NCI-H187 treated with DMSO at 0.1 percent for 48 hours (cell line): ENCODE data around the gene AUP1.
"Not testable (repeated sequence)": the region's sequence is repeated elsewhere in the genome, so short reads cannot be mapped to it uniquely, and the experiment has no call there.

Source experiments
- DNase-seq: peaks from one replicate; lab custom pipeline; 2025; lab: John Stamatoyannopoulos, UW

Gene AUP1

DNA sequence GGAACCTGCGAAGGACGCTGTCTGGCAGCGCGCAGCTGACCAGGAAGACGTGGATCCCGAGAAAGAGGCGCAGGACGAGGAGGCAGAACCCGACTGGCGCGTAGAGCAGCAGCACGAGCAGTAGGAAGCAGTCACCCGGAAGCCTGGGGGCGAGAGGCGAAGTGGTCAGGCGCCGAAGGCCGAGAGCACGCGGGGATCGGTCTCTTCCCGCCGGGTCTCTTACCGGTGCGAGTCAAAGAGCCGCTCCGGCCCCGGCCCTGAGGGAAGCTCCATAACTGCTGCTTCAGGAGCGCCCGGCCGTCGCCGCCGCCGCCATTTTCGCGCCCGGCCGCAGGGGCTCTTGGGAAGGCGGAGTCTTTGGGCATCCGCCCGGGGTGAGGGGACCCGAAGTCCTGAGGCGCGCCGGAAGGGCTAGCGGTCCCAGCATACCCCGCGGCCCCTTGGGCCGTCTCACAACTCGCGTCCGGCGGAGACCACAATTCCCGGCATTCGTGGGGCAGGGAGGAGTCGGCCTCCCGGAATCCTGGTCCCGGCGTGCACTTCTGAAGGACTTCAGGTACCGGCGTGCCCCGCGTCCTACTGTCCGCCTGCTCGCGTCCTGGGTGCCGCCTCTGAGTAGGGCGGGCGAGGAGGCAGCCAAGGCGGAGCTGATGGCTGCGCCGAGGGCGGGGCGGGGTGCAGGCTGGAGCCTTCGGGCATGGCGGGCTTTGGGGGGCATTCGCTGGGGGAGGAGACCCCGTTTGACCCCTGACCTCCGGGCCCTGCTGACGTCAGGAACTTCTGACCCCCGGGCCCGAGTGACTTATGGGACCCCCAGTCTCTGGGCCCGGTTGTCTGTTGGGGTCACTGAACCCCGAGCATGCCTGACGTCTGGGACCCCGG, at the start of gene AUP1, which contains the start of gene HTRA2:
Gene AUP1, minus strand, starts transcription at position 350 of the 882 bp plus-strand sequence. Its CDS starts 77 bp downstream, at position 273.
Gene HTRA2, plus strand, starts transcription at position 577 of the 882 bp plus-strand sequence. Its CDS starts 74 bp downstream, at position 651.
- peak; percentile 55 for DNase-seq

DNA sequence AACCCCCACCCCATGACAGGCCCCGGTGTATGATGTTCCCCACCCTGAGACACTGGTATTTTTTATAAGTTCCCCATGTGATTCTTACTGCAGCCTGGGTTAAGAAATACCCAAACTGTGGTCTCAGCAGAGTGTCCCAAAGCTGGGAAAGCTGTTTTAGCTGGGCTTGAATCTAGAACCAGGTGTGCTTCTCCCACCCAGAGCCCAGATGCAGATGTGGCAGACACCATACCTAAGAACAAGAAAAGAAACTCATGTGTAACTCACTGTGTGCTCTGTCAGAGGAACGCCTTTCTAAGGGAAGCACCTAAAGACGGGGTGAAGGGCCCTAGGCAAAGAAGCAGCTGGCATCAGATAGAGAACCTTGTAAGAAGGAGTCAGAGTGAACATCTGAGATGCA, 48.9 kb upstream of the AUP1 start:
- DNase-seq = no peak

DNA sequence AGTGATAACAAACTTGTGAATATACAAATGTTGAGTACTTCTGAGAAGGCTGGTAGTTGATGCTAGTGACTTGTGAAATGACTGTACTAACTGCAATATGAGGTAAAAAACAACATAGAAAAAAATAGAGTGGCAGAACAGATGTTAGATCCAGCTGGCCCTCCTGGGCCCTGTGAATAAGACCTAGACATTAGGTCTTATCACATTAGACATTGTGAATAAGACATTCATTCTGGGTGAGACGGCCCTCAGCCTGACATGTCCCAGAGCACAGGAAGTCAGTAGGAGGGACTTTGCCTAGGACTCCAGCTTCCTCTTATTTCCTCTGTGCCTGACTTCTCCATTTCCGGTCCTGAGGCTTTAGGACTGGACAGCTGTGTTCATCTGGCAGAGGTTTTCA, 47.9 kb upstream of the AUP1 start:
- no peak for DNase-seq

DNA sequence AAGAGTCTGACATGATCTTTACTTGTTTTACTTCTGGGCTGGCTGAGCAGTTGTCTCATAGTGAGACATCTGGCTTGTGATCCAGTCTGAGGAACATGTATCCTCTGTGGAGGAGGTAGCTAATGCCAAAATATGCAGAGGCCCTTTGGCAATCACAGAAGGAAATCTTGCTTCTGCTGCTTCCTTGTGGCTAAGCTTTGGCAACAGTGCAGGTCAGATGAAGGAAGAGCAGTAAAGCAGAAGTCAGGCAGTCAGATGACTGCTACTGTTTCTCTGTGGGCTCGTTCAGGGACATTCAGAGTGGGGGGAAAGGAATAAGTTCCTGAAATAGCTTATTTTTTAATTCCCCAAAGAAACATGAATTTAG, 47.3 kb upstream of the AUP1 start:
- DNase-seq = no peak

- DNase-seq = peak; percentile 19
These were observed 46.8 kb upstream of the AUP1 start for GRCh38 chr2:74576211-74576862.

DNA sequence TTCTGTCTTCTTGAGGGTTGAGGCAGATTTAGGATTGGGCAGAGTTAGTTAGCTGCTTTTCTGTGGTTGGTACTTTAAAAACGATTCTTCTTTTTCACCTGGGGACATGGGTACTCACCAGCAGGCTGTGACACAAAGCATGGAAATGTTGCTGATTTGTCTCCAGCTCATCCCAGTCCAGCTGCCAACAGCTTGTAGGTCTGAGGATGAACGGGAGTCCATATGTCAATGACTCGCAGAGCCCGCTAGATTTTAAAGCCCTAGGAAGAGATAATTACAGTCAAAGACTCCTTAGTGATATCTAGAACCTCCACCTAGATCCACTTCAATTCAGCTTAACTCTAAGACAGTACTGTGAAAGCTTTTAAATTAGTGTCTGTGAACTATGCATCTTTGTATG, 45.8 kb upstream of the AUP1 start:
- no peak for DNase-seq

DNA sequence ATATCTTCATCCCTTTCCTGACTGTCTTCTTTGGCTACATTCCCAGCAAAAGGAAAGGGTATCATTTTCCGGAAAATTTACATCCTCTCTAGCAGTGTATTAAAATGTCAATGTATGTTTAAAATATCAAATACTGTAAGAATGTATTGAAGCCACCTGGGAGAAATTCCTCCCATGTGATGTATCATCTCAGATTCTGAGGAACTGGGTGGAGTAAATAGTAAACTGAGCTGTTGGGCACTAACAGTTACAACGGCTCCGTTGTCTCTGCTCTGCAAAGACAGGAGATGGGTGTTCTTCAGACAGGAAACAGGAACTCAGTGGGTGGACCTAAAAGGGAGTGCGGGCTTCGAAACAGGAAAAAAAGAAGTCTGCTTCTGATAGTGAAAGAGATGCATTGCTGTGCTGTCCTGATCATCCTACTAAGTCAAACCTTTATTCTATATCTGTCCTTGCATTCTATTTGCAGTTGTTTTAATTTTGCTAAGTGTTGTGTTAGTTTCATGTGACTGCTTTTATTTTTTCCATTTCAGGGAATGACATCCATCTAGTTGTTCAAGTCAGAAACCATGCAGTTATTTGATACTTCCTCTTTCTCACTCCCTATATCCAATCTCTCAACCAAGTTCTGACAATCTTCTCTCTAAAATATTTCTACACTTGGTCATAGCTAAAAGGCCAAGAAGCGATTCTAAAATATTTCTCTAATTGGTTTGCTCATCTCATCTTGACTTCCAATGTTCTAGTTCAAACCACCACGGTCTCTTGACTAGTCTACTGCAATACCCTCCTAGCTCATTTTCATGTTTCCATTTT, 44.4 kb upstream of the AUP1 start:
- DNase-seq = no peak

DNA sequence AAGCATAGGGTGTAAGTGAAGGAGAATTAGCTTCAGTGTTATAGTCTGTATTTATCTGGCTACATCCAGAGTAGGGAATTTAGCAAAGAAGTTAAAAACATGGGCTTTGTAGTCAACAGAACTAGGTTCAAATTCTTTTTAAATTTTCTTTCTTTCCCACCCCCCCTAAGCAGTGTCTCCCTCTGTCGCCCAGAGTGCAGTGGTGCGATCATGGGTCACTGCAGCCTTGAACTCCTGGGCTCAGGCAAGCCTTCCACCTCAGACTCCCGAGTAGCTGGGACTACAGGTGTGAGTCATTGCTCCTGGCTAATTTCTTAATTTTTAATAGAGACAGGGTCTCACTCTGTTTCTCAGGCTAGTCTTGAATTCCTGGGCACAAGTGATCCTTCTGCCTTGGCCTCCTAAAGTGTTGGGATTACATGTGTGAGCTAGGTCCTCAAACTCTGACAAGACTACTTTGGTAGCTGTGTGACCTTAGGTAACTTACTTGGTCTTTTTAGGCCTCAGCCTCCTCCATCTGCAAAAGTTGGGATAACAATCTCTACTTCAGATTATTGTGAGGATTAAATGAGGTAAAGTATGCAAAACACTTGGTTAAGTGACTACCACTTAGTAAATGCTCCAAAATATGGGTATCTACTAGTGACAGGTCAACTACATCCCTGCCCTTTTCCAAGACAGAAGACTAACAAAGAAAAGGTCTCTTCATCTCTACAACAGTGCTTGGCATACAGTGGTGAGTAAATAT, 42.8 kb upstream of the AUP1 start:
- DNase-seq = no peak

DNA sequence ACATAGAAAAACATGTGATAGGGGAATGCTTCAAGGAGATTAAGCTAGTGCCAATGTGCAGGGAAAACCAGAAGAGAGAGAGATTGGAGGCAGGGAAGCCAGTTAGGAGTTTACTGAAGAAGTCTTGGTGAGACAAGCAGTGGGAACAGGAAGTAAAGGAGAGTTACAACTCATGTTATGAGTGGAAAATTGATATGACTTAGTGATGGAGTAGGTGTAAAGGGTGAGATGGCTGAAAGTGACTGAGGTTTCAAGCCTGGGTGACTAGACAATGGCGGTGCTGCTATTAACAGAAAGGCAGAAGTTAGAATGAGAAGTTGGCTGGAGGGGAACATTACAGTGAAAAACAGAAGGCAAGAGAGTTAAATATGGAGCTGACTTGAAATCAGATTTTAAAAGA, 41.6 kb upstream of the AUP1 start:
- DNase-seq = no peak

GRCh38 chr2:74569686-74570085, 40.2 kb upstream of the AUP1 start:
- DNase-seq = no peak

- DNase-seq = no peak
These were observed 38.4 kb upstream of the AUP1 start for GRCh38 chr2:74567881-74568280.

DNA sequence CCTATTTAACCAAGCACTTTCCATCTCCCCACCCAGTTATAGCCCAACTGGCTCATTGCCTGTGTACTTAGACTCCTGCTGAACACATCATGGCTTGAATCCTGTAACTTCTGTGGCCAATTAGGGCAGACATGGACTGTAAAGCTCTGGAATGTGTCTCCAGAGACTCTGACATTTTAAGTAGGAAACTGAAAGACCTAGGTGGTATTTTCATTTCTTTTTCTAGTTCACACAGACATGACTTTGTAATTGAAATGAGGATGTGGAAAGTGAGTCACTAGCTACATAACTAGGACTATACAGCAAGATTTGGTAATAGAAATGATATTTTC, 37.2 kb upstream of the AUP1 start:
- no peak for DNase-seq

- no peak for DNase-seq
These were observed 36.7 kb upstream of the AUP1 start for GRCh38 chr2:74566076-74566753.

GRCh38 chr2:74564222-74564621, 34.7 kb upstream of the AUP1 start:
- DNase-seq = no peak

GRCh38 chr2:74562126-74562775, 32.7 kb upstream of the AUP1 start:
- DNase-seq = no peak

GRCh38 chr2:74561022-74561421, 31.5 kb upstream of the AUP1 start:
- not testable (repeated sequence) for DNase-seq

- no peak for DNase-seq
These were observed 31.1 kb upstream of the AUP1 start for GRCh38 chr2:74560591-74560990.

GRCh38 chr2:74559912-74560311, 30.4 kb upstream of the AUP1 start:
- no peak for DNase-seq

- DNase-seq = no peak
These were observed 29.1 kb upstream of the AUP1 start for GRCh38 chr2:74558284-74559230.
